GM21447 (cell line): Measurements from ENCODE around the gene IQCM.
"Not testable (repeated sequence)": the region's sequence is repeated elsewhere in the genome, so short reads cannot be mapped to it uniquely, and the experiment has no call there.

Experiments
- ATAC-seq: cut with Tn5 transposase; IDR thresholded peaks from one replicate; pipeline ENCODE4 v1.9.1; 2021; ENCODE audit not compliant: unreplicated experiment

Gene IQCM

GRCh38 chr4:149584722-149585121, 230.9 kb downstream of the IQCM start:
- no peak for ATAC-seq

- ATAC-seq = no peak
Measured at GRCh38 chr4:149574971-149575370, 240.7 kb downstream of the IQCM start.

DNA sequence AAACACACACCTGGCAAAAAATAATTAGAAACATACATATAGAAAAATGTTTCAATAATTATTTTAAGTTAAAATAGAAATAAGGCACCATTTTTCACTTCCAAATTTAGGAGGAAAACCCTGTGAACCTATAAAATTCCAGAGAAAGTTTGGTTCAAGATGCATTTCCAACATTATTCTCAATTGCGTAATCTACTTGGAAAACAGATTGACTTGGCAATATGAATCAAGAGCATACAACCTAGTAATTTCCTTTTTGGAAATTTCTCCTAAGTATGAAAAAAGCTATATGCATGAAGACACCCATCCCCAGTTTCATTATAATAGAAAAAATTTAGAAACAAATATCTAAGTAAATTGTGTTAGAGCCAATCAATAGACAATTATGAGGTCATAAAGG, 242.9 kb downstream of the IQCM start:
- no peak for ATAC-seq

GRCh38 chr4:149555799-149556198, 259.8 kb downstream of the IQCM start:
- no peak for ATAC-seq

- no peak for ATAC-seq
Measured at GRCh38 chr4:149555146-149555545, 260.5 kb downstream of the IQCM start.

GRCh38 chr4:149553959-149554520, 261.6 kb downstream of the IQCM start:
- ATAC-seq = no peak

DNA sequence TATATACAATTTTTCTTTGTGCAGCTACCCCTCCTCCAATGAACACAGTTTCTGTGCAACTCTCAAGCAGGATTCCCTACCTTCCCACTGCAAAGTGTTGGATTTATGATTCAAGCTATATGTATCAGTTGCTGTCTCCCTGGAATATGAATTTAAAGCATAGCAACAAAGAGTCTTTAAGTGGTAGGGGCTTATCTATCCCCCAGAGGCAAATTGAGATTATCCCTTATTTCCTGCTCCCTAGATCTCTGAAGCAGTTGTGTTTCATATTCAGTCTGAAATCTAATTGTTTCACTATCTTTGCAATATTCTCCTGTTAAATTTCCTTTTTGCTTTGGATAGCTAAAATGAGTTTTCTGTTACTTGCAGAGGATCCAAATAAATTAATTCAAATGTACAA, 263.0 kb downstream of the IQCM start:
- ATAC-seq = no peak

GRCh38 chr4:149549911-149550310, 265.7 kb downstream of the IQCM start:
- no peak for ATAC-seq

DNA sequence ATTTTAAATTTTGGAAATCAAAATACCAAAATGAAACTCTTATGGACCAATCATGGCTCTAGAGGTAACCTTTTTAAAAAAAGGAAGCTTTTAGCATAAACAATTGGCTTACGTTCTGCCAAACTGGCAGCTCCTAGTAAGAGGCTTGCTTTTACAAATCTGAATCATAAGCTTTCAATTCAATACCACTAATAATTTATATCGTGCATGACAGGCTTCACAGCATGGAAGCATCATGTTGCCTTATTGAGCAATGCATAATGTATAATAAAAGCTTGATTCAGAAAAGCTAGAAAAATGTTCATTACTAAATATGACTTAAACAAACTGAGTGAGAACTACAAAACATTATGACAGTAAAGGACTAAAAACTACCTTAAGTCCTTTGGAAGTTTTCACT, 280.9 kb downstream of the IQCM start:
- ATAC-seq = no peak

- ATAC-seq = no peak
Measured at GRCh38 chr4:149531861-149532260, 283.8 kb downstream of the IQCM start.

- no peak for ATAC-seq
Measured at GRCh38 chr4:149523039-149523438, 292.6 kb downstream of the IQCM start.

DNA sequence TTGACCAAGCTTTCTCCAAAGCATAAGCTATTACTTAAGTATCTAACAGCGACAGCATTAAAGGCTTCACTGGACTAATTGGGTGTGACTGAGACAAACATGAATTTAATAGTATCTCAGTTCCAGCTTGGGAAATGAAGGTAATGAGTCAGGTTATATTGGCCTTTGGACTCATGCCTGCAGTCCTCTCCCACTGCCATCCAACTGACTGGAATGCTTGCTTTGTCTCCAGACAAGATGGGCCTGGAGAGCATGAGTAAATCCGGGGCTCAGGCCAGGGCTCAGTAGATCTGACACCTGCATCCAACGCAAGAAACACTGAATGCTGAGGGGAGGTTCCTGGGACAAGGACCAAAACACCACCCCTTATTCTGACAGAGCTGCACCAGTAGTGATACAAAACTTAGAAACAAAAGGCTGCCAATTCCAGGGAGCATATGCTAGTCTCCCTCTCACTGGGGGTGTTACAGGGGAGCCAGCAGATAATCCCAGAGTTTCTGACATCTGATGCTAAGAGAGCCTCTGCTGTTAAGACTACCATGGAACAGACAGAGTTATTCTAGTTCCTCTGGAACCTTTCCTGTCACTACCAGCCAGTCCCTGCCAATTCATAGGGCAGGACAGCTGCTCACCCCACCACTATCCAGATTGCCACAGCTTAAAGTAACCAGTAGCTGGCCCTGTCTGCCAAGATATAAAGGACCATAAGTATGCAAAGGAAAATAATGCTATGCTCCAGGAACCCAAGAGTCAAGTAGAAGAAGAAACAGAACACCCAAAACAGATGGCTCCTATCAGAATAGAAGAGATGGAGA, 293.8 kb downstream of the IQCM start:
- no peak for ATAC-seq

- ATAC-seq = no peak
Measured at GRCh38 chr4:149518471-149518870, 297.2 kb downstream of the IQCM start.

DNA sequence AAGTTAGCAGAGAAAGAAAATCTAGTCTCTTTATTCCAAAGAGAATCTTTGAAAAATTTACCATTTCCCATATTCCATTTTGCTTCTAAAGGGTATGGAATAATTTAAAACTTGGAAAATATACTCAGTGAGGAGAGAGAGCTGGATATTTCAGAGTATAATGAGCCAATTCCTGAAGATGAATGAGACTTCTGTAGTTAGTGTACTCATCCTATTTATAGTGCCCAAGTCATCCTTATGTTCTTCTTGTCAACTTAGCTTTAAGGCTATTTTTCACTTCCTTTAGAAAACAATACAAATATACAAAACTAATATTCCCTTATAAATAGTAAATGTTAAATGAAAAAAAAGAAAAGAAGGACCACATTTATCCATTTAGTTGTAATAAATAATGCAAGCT, 302.6 kb downstream of the IQCM start:
- ATAC-seq = no peak

GRCh38 chr4:149512501-149512900, 303.1 kb downstream of the IQCM start:
- no peak for ATAC-seq

DNA sequence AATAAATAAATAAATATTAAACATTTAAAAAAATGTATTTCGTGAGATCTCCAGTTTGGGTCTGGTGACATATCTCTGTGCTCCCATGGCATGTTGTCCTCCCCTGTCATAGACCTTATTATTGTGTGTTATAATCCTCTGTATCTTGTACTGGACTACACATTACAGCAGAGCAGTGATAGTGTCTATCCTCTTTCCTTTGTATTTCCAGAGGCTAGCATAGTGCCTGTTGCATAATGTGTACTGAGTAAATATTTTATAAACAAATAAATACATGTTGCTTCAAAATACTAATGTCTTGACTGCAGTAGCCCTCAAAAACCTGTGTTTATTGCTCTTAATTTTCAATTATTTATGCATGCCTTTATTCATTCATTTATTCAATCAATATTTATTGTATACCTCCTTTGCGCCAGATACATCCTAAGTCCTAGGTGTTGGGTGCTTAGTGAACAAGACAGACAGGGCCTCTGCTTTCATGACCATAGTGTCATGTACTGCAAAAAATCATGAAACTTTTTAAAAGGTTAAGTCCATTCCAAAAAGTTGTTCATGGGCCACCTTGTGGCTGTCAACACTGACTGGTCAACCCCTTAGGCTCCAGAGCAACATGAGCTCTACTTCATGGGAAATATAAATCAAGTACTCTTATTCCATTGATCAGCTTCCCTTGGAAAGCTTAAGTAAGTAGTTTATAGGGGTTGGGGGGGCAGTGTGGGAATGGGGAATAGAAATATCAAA, 303.9 kb downstream of the IQCM start:
- no peak for ATAC-seq

GRCh38 chr4:149507309-149507708, 308.3 kb downstream of the IQCM start:
- ATAC-seq = not testable (repeated sequence)

GRCh38 chr4:149500806-149501205, 314.8 kb downstream of the IQCM start:
- no peak for ATAC-seq

GRCh38 chr4:149499726-149500125, 315.9 kb downstream of the IQCM start:
- no peak for ATAC-seq

GRCh38 chr4:149498246-149498645, 317.4 kb downstream of the IQCM start:
- no peak for ATAC-seq

DNA sequence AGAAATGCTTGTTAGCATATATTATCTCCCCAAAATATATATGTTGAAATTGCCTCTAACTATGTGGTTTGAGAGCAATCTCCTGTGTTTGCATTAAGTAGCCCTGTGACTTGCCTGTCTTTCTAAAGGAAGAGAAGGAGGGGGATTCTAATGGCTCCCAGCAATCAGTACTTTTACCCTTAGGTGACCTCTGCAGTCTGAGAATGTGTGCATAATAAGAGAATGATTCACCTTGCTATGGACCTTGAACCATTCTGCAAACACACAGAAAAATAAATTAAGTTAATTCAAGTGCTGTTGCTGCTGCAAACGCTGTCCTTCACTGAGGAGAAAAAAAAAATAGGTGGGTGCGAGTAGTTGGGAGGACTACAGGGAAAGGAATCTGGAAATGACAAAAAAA, 322.2 kb downstream of the IQCM start:
- no peak for ATAC-seq

DNA sequence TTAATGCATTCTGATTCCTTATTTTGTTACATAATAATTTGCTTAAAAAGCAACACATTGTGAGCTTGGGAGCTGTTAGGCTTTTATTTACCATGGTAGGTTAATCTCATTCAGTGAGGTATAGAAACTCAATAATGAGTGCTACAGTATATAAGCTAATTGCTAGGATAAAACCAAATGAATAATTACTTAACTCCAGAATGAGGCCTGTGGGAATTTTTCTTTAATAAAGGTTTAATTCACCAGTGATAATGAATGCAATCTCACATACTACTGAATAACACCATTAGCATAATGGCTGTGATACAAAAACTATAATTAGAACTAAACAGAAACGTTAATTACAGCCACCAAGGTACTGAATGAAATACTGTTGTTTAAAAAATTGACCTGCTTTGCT, 326.3 kb downstream of the IQCM start:
- ATAC-seq = no peak
